ENCODE measurements around the gene FABP3.
A peak's percentile ranks its signal among the peaks of the same experiment; 100 is the strongest.

The FABP3 gene

GRCh38 chr1:31371121-31371959 is 1.5 kb downstream of the FABP3 start:
- DNase-seq: no peak

GRCh38 chr1:31370565-31370964 is 2.3 kb downstream of the FABP3 start:
- no peak for DNase-seq

- DNase-seq: no peak
Measured at GRCh38 chr1:31370021-31370420, 2.9 kb downstream of the FABP3 start.

GRCh38 chr1:31368611-31369107 is 4.2 kb downstream of the FABP3 start:
- DNase-seq: no peak

- no peak for DNase-seq
Measured at GRCh38 chr1:31366796-31367195, 6.1 kb downstream of the FABP3 start.

- no peak for DNase-seq
Measured at GRCh38 chr1:31364561-31365250, 8.2 kb downstream of the FABP3 start.

GRCh38 chr1:31362032-31362431 is 10.8 kb downstream of the FABP3 start:
- no peak for DNase-seq

GRCh38 chr1:31361607-31362006 is 11.3 kb downstream of the FABP3 start:
- no peak for DNase-seq

- no peak for DNase-seq
Measured at GRCh38 chr1:31356427-31356826, 16.4 kb downstream of the FABP3 start.

- DNase-seq: no peak
Measured at GRCh38 chr1:31354283-31354682, 18.6 kb downstream of the FABP3 start.

GRCh38 chr1:31348449-31348848 is 24.4 kb downstream of the FABP3 start:
- DNase-seq: no peak

- no peak for DNase-seq
Measured at GRCh38 chr1:31346785-31347184, 26.1 kb downstream of the FABP3 start.

- DNase-seq: no peak
Measured at GRCh38 chr1:31345635-31346034, 27.2 kb downstream of the FABP3 start.

- no peak for DNase-seq
Measured at GRCh38 chr1:31344503-31344902, 28.4 kb downstream of the FABP3 start.

- no peak for DNase-seq
Measured at GRCh38 chr1:31336687-31337467, 36.0 kb downstream of the FABP3 start.

- DNase-seq: peak; percentile 69
Measured at GRCh38 chr1:31335007-31335406, 37.9 kb downstream of the FABP3 start.

- no peak for DNase-seq
Measured at GRCh38 chr1:31327381-31327780, 45.5 kb downstream of the FABP3 start.

- peak; percentile 84 for DNase-seq
Measured at GRCh38 chr1:31326461-31326860, 46.4 kb downstream of the FABP3 start.

GRCh38 chr1:31324992-31325391 is 47.9 kb downstream of the FABP3 start:
- no peak for DNase-seq

GRCh38 chr1:31324093-31324492 is 48.8 kb downstream of the FABP3 start:
- DNase-seq: no peak

GRCh38 chr1:31318146-31318545 is 54.7 kb downstream of the FABP3 start:
- DNase-seq: no peak

GRCh38 chr1:31315902-31316301 is 57.0 kb downstream of the FABP3 start:
- no peak for DNase-seq
